Measurements from ENCODE around the gene SPIC.

The SPIC gene

GRCh38 chr12:101441461-101442224 lies 33.5 kb upstream of the SPIC start:
- H2AFZ ChIP-seq (ENCODE audit: insufficient read depth, low read length, poor library complexity): no peak overlapping the region
- no peaks in the 10 kb centered on the region for H3K27me3 ChIP-seq (ENCODE audit: insufficient read depth, low read length)
- H4K91ac ChIP-seq (ENCODE audit: low read depth, low read length): no peak overlapping the region
- no peak overlapping the region for H3K4me3 ChIP-seq (ENCODE audit: low read depth, low read length)
- no peak overlapping the region for H2BK120ac ChIP-seq (ENCODE audit: insufficient read depth, low read length, poor library complexity)
- H2AK5ac ChIP-seq (ENCODE audit: low read length): no peak overlapping the region
- H3K14ac ChIP-seq (ENCODE audit: low read length): no peak overlapping the region
- H3K79me2 ChIP-seq (ENCODE audit: control insufficient read depth, insufficient read depth, low read length, poor library complexity): no peaks in the 10 kb centered on the region
- H3K4me2 ChIP-seq (ENCODE audit: low read length): no peak overlapping the region
- no peaks in the 10 kb centered on the region for H3K79me1 ChIP-seq (ENCODE audit: low read length)
- no peak overlapping the region for H3K9ac ChIP-seq (ENCODE audit: low read length)
- no peaks in the 10 kb centered on the region for H3K36me3 ChIP-seq (ENCODE audit: control insufficient read depth in 1 of 2, insufficient read depth in 2 of 2, low read length in 2 of 2)
- no peak overlapping the region for H3K18ac ChIP-seq (ENCODE audit: low read length)
- no peak overlapping the region for H3K4ac ChIP-seq (ENCODE audit: low read depth, low read length)
- H3K27ac ChIP-seq (ENCODE audit: low read depth, low read length): no peak overlapping the region
- H2BK5ac ChIP-seq (ENCODE audit: low read depth, low read length, poor library complexity): no peak overlapping the region
- H3K9me3 ChIP-seq (ENCODE audit: insufficient read depth, low read depth, low read length): no peaks in the 10 kb centered on the region
- no peak overlapping the region for H4K12ac ChIP-seq (ENCODE audit: low read depth, low read length)
- no peak for DNase-seq
- H3K4me1 ChIP-seq (ENCODE audit: control insufficient read depth in 1 of 2, insufficient read depth in 2 of 2, low read length in 2 of 2): no peaks in the 10 kb centered on the region
- no peak overlapping the region for H3K23ac ChIP-seq (ENCODE audit: low read length)
- no peak overlapping the region for H2BK12ac ChIP-seq (ENCODE audit: low read length)
- H4K8ac ChIP-seq (ENCODE audit: low read depth, low read length): no peak overlapping the region

DNA sequence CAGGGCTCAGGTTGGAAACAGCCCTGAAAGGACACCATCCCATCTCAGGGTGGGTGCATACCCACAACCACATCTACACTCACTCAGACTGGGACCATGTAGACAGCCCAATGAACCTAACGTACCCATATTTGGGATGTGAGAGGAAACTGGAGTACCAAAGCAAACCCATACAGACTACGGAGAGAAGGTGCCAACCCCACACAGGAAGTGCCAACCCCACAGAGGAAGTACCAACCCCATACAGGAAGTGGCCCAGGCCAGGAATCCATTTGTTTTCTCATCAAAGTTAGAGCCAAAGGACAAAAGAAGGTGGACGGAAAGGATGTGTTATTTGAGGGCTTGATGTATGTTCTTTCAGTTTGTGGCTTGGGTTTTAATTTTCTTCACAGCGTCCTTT lies 19.5 kb upstream of the SPIC start:
- Histone ChIP-seq H2BK120ac (ENCODE audit: insufficient read depth, low read length, poor library complexity) (no peak overlapping the region), H4K8ac (ENCODE audit: low read depth, low read length) (peak overlapping the region; percentile 47), H2AK5ac (ENCODE audit: low read length) (no peak overlapping the region), H4K91ac (ENCODE audit: low read depth, low read length) (no peak overlapping the region), H3K79me1 (ENCODE audit: low read length) (no peaks in the 10 kb centered on the region), H2BK12ac (ENCODE audit: low read length) (no peak overlapping the region), H3K9ac (ENCODE audit: low read length) (no peak overlapping the region), H3K23ac (ENCODE audit: low read length) (no peak overlapping the region), H3K14ac (ENCODE audit: low read length) (no peak overlapping the region), H3K27ac (ENCODE audit: low read depth, low read length) (no peak overlapping the region), H4K12ac (ENCODE audit: low read depth, low read length) (no peak overlapping the region), H2AFZ (ENCODE audit: insufficient read depth, low read length, poor library complexity) (no peak overlapping the region), H3K36me3 (ENCODE audit: control insufficient read depth in 1 of 2, insufficient read depth in 2 of 2, low read length in 2 of 2) (no peaks in the 10 kb centered on the region), H3K4ac (ENCODE audit: low read depth, low read length) (no peak overlapping the region), H3K27me3 (ENCODE audit: insufficient read depth, low read length) (no peaks in the 10 kb centered on the region), H3K4me1 (ENCODE audit: control insufficient read depth in 1 of 2, insufficient read depth in 2 of 2, low read length in 2 of 2) (no peaks in the 10 kb centered on the region), H3K9me3 (ENCODE audit: insufficient read depth, low read depth, low read length) (no peaks in the 10 kb centered on the region), H3K18ac (ENCODE audit: low read length) (no peak overlapping the region), H2BK5ac (ENCODE audit: low read depth, low read length, poor library complexity) (no peak overlapping the region), H3K4me2 (ENCODE audit: low read length) (no peak overlapping the region), H3K79me2 (ENCODE audit: control insufficient read depth, insufficient read depth, low read length, poor library complexity) (no peaks in the 10 kb centered on the region), H3K4me3 (ENCODE audit: low read depth, low read length) (no peak overlapping the region)
- DNase-seq: no peak
- WGBS (ENCODE audit: extremely low coverage, insufficient coverage, insufficient read length): no CpG with 5 or more reads among the region's 4 CpGs

GRCh38 chr12:101459642-101460346 lies 15.3 kb upstream of the SPIC start:
- Histone ChIP-seq H3K27me3 (ENCODE audit: insufficient read depth, low read length) (no peaks in the 10 kb centered on the region), H3K79me1 (ENCODE audit: low read length) (no peaks in the 10 kb centered on the region), H3K36me3 (ENCODE audit: control insufficient read depth in 1 of 2, insufficient read depth in 2 of 2, low read length in 2 of 2) (no peaks in the 10 kb centered on the region), H3K79me2 (ENCODE audit: control insufficient read depth, insufficient read depth, low read length, poor library complexity) (no peaks in the 10 kb centered on the region), H4K8ac (ENCODE audit: low read depth, low read length) (no peak overlapping the region), H2AFZ (ENCODE audit: insufficient read depth, low read length, poor library complexity) (no peak overlapping the region), H4K12ac (ENCODE audit: low read depth, low read length) (no peak overlapping the region), H3K18ac (ENCODE audit: low read length) (no peak overlapping the region), H3K23ac (ENCODE audit: low read length) (no peak overlapping the region), H3K27ac (ENCODE audit: low read depth, low read length) (no peak overlapping the region), H2AK5ac (ENCODE audit: low read length) (no peak overlapping the region), H3K9ac (ENCODE audit: low read length) (no peak overlapping the region), H2BK120ac (ENCODE audit: insufficient read depth, low read length, poor library complexity) (no peak overlapping the region), H3K4me1 (ENCODE audit: control insufficient read depth in 1 of 2, insufficient read depth in 2 of 2, low read length in 2 of 2) (no peaks in the 10 kb centered on the region), H2BK5ac (ENCODE audit: low read depth, low read length, poor library complexity) (no peak overlapping the region), H3K9me3 (ENCODE audit: insufficient read depth, low read depth, low read length) (no peaks in the 10 kb centered on the region), H3K14ac (ENCODE audit: low read length) (no peak overlapping the region), H3K4me3 (ENCODE audit: low read depth, low read length) (no peak overlapping the region), H3K4me2 (ENCODE audit: low read length) (no peak overlapping the region), H2BK12ac (ENCODE audit: low read length) (no peak overlapping the region), H4K91ac (ENCODE audit: low read depth, low read length) (no peak overlapping the region), H3K4ac (ENCODE audit: low read depth, low read length) (no peak overlapping the region)
- no peak for DNase-seq
- WGBS (ENCODE audit: extremely low coverage, insufficient coverage, insufficient read length): no CpG with 5 or more reads among the region's 4 CpGs

DNA sequence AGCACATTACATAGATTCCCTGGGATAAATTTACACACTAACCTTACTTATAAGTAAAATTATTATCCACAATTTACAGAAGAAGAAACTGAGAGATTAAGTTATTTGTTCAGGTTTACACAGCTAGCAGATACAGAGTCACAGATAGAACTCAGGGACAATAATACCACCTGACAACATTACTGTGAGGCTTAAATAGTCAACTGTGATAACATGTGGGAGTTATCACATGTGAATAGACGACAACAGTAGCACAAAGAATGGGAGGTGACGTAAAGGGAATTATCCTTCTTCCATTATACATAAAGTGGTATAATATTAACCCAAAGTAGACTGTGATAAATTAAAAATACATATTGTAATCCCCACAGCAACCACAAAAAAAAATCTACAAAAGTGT lies 6.2 kb upstream of the SPIC start:
- Histone ChIP-seq H3K79me1 (ENCODE audit: low read length) (no peaks in the 10 kb centered on the region), H3K4ac (ENCODE audit: low read depth, low read length) (no peak overlapping the region), H3K79me2 (ENCODE audit: control insufficient read depth, insufficient read depth, low read length, poor library complexity) (no peaks in the 10 kb centered on the region), H2AFZ (ENCODE audit: insufficient read depth, low read length, poor library complexity) (no peak overlapping the region), H3K4me1 (ENCODE audit: control insufficient read depth in 1 of 2, insufficient read depth in 2 of 2, low read length in 2 of 2) (no peaks in the 10 kb centered on the region), H3K4me2 (ENCODE audit: low read length) (no peak overlapping the region), H3K14ac (ENCODE audit: low read length) (no peak overlapping the region), H2BK12ac (ENCODE audit: low read length) (no peak overlapping the region), H3K9ac (ENCODE audit: low read length) (no peak overlapping the region), H3K4me3 (ENCODE audit: low read depth, low read length) (no peak overlapping the region), H4K91ac (ENCODE audit: low read depth, low read length) (no peak overlapping the region), H2BK120ac (ENCODE audit: insufficient read depth, low read length, poor library complexity) (no peak overlapping the region), H3K27ac (ENCODE audit: low read depth, low read length) (no peak overlapping the region), H2BK5ac (ENCODE audit: low read depth, low read length, poor library complexity) (no peak overlapping the region), H4K8ac (ENCODE audit: low read depth, low read length) (no peak overlapping the region), H2AK5ac (ENCODE audit: low read length) (no peak overlapping the region), H4K12ac (ENCODE audit: low read depth, low read length) (no peak overlapping the region), H3K9me3 (ENCODE audit: insufficient read depth, low read depth, low read length) (no peaks in the 10 kb centered on the region), H3K23ac (ENCODE audit: low read length) (no peak overlapping the region), H3K36me3 (ENCODE audit: control insufficient read depth in 1 of 2, insufficient read depth in 2 of 2, low read length in 2 of 2) (no peaks in the 10 kb centered on the region), H3K27me3 (ENCODE audit: insufficient read depth, low read length) (no peaks in the 10 kb centered on the region), H3K18ac (ENCODE audit: low read length) (no peak overlapping the region)
- no CpG with 5 or more reads among the region's 2 CpGs for WGBS (ENCODE audit: extremely low coverage, insufficient coverage, insufficient read length)
- DNase-seq: no peak

All from trophoblast cell (in vitro differentiated cells and primary cell).